ENCODE data around the gene TRAK1. TPM values are rescaled to one million over a fixed set of nuclear protein-coding genes. Genes with fewer than 3 reads are reported as not detected.

Gene TRAK1
- total RNA-seq, 4 donors from 2014 or later: 37.4 to 89.5 (median 53.0) TPM

DNA sequence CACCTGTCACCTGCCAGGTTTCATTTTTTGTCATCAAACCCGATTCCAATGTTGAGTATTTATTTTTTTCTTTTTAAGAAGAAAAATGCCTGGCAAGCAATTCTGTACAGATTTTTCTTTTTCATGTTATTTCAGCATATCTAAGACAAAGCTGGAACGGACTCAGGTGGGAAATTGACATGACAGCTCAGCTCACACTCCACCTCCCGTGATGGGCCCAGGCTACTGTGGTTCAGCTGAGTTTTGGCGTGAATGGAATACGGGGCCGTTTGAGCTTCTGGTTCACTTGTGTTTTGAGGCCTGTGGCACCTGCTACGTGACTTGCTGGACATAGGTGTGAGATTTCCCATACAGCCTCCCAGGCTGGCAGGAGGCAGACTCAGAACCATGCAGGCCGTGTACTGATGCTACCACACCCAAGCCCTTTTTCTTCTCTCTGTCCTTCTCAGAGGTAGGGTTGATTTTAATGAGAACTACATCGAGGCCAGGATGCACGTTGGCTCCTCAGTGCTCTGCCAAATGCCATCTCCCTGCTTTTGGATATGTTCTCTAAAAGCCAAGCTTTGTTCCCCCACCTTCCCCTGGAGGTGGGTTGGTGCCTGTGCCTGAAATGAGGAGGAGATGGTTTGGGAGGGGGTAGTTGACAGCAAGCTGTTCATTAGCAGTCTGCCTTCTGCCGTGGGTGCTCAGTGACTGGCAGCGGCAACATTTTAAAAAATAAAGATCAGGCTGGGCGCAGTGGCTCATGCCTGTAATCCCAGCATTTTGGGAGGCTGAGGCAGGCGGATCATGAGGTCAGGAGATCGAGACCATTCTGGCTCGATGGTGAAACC lies 48.7 kb downstream of the TRAK1 start:
- H3K27me3 ChIP-seq: no peaks in the 10 kb centered on the region
- ATAC-seq: no peak

DNA sequence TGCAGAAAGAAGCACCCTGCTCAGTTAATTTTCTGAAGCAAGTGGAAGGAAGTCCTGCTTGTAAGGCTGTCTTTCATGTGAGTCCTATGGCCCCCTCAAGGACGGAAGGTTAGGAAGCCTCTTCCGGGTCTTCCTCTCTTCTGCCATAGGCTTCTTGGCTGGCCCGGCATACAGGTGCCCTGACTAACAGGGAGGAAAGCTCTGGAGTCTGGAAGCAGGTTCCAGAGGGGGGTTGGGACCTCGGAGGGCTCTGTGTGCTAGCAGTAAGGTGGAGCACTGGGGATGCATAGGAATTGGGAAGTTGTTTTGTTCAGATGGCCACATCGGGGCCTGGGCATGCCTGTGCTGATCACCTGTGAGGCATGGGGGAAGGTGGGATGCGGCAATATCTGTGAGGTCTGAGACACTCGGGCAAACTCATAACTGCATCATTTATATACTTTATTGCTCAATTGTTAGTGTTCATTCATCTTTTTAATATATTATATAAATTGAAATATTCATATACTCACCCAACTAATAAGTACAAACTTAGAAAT lies 49.6 kb downstream of the TRAK1 start:
- WGBS, 2 donors (ENCODE audit: low coverage in 1 of 2): 83 to 93% methylated on average over 6 of the region's 7 CpGs
- Histone ChIP-seq H3K27me3 (no peaks in the 10 kb centered on the region), H3K4me3 (no peak overlapping the region), H3K36me3 (peaks cover 0 to 11% of the 10 kb centered on the region in 2 donors), H3K27ac (no peak overlapping the region), H3K4me1 (peaks cover 0 to 9% (median 0%) of the 10 kb centered on the region in 3 donors), H3K9me3 (no peaks in the 10 kb centered on the region)
- TF ChIP-seq CTCF (IDR thresholded peaks at IDR 0.05) (no peak), POLR2AphosphoS5 (IDR thresholded peaks at IDR 0.05) (no peak), POLR2A (IDR thresholded peaks at IDR 0.05) (no peak), EP300 (IDR thresholded peaks at IDR 0.05) (no peak)
- ATAC-seq: no peak

More for the DNA sequence above, 48.7 kb downstream of the TRAK1 start:
- H3K36me3 ChIP-seq: peaks cover 0 to 11% of the 10 kb centered on the region in 2 donors
- 92 to 97% methylated on average over 5 to 11 of the region's 16 CpGs for WGBS, 2 donors (ENCODE audit: low coverage in 1 of 2)
- H3K4me3 ChIP-seq: no peak overlapping the region
- H3K4me1 ChIP-seq: peaks cover 0 to 17% (median 0%) of the 10 kb centered on the region in 3 donors
- H3K9me3 ChIP-seq: no peaks in the 10 kb centered on the region
- no peak overlapping the region for H3K27ac ChIP-seq
- no peak for TF ChIP-seq CTCF (IDR thresholded peaks at IDR 0.05)
- no peak for TF ChIP-seq POLR2AphosphoS5 (IDR thresholded peaks at IDR 0.05)
- TF ChIP-seq EP300 (IDR thresholded peaks at IDR 0.05): no peak
- TF ChIP-seq POLR2A (IDR thresholded peaks at IDR 0.05): no peak

DNA sequence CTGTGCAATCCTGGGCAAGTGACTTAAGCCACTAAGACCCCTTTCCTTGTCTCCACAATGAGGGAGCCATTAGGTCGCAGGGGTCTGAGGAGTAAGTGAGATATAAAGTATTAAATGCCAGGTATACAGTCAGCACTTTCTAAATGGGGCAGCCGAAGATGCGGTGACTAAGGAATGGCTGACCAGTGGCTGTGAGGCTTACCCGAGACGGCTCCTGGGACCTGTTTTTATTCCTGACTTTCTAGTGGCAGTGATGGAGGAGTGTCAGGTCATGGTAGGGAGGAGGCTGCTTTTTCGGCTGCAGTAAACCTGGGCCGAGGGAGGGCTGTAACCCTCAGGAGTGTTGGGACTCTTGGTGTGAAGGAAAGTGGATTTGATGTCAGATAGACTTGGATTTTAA lies 52.3 kb downstream of the TRAK1 start:
- H3K9me3 ChIP-seq: no peaks in the 10 kb centered on the region
- 61 to 71% methylated on average over 5 to 7 of the region's 7 CpGs for WGBS, 2 donors (ENCODE audit: low coverage in 1 of 2)
- H3K36me3 ChIP-seq: peaks cover 0 to 11% of the 10 kb centered on the region in 2 donors
- H3K4me3 ChIP-seq: no peak overlapping the region
- no peak overlapping the region for H3K27ac ChIP-seq
- peaks cover 0 to 13% (median 0%) of the 10 kb centered on the region in 3 donors for H3K4me1 ChIP-seq
- TF ChIP-seq EP300 (IDR thresholded peaks at IDR 0.05) (no peak), POLR2A (IDR thresholded peaks at IDR 0.05) (no peak), POLR2AphosphoS5 (IDR thresholded peaks at IDR 0.05) (no peak), CTCF (IDR thresholded peaks at IDR 0.05) (no peak)
- no peaks in the 10 kb centered on the region for H3K27me3 ChIP-seq
- ATAC-seq: no peak

DNA sequence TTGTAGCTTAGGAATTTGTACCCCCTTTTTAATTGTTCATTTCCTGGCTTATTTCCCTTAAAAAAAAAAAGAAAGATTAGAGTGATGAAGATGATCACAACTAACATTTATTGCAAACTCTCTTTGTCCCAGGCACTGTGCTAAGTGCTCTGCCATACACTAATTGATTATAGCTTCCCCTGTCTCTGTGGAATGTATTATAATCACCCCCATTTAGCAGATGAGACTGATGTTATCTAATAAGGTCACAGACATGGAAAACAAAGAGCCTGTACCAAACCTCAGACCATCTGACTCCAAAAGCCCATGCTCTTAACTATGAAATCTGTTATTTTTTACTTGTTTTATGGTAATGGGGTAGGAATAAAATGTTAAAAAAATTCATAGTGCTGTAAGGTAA lies 53.1 kb downstream of the TRAK1 start:
- no peak for TF ChIP-seq POLR2AphosphoS5 (IDR thresholded peaks at IDR 0.05)
- TF ChIP-seq EP300 (IDR thresholded peaks at IDR 0.05): no peak
- no peak for TF ChIP-seq POLR2A (IDR thresholded peaks at IDR 0.05)
- TF ChIP-seq CTCF (IDR thresholded peaks at IDR 0.05): no peak
- ATAC-seq: no peak

More for the DNA sequence above, 53.1 kb downstream of the TRAK1 start:
- Histone ChIP-seq H3K4me1 (peaks cover 0 to 20% (median 0%) of the 10 kb centered on the region in 3 donors), H3K27ac (no peak overlapping the region), H3K4me3 (no peak overlapping the region), H3K9me3 (no peaks in the 10 kb centered on the region), H3K36me3 (peaks cover 0 to 10% of the 10 kb centered on the region in 2 donors), H3K27me3 (no peaks in the 10 kb centered on the region)
